GM21786 (cell line): ENCODE measurements around the gene NACC2.

Experiments used
- ATAC-seq: cut with Tn5 transposase; IDR thresholded peaks from one replicate; pipeline ENCODE4 v1.9.1; 2021; ENCODE audit not compliant: unreplicated experiment

Gene NACC2

GRCh38 chr9:136131629-136132511 lies 36.8 kb upstream of the NACC2 start:
- ATAC-seq: no peak

DNA sequence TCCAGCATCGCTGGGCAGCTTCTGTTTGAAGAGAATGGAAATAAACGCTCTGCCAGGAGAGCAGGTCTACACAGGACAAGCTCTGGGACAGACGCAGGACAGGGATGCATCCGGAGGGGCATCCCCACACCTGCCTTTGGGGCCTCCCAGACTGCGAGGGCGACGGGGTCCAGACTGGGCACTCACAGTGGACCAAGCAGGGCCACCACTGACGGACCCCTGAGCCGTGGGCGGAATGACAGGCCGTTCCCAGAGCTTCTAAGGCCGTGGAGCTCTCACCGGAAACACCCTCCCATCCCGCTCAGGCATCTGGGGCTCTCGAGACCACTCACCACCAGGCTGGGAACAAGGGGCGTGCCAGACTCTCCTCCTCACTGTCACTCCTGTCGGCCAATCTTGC lies 34.1 kb upstream of the NACC2 start:
- ATAC-seq: no peak

DNA sequence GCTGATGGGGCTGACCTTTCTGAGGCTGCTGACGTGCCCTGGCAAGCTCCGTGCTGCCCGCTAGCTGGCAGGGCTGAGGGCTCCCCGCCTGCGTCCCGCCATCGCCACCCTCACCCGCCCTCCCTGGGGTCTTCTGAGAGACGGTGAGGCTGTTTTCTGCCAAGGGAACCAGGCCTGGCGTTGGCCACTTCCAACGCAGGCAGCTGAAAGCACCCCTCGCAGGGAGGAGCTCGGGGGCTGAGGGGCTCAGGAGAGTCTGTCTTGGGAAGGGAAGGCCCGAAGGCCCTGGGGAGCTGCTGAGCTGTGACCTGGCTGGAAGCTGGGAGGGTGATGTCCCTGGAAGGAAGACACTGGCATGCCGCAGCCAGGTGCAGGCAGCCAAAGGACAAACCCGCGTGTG lies 33.3 kb upstream of the NACC2 start:
- ATAC-seq: no peak

DNA sequence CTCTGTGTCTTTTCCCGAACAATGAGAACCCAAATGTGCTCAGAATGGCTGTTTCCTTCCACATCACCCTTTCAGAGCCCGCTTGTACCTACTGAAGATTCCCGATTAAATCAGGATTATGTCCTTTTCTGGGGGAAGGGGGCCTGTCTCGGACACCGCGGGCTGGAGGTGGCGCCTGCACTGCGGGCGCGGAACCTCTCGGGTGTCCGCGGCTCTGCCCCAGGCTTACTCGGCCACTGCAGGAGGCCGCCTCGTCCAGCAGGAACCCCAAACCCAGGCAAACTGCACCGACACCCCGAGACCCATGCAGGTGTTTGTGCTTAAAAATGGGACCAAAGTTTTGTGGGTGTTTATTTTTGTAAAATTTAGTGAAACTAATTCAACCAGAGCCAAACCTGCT lies 32.2 kb upstream of the NACC2 start:
- ATAC-seq: no peak

DNA sequence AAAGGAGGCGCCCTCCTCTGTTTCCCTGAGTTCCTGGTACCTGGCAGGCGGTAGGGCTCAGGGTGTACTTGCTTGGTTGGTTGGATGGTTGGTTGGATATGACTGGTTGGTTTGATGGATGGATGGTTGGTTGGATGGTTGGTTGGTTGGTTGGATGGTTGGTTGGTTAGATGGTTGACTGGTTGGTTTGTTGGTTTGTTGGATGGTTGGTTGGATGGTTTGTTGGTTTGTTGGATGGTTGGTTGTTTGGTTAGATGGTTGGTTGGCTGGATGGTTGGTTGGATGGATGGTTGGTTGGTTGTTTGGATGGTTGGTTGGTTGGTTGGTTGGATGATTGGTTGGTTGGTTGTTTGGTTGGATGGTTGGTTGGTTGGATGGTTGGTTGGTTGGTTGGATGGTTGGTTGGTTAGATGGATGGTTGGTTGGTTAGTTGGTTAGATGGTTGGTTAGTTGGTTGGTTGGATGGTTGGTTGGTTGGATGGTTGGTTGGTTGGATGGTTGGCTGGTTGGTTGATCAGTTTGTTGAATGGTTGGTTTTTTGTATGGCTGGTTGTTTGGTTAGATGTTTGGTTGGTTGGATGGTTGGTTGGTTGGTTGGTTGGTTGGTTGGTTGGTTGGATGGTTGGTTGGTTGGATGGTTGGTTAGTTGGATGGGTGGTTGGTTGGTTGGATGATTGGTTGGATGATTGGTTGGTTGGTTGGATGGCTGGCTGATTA lies 30.0 kb upstream of the NACC2 start:
- ATAC-seq: no peak

DNA sequence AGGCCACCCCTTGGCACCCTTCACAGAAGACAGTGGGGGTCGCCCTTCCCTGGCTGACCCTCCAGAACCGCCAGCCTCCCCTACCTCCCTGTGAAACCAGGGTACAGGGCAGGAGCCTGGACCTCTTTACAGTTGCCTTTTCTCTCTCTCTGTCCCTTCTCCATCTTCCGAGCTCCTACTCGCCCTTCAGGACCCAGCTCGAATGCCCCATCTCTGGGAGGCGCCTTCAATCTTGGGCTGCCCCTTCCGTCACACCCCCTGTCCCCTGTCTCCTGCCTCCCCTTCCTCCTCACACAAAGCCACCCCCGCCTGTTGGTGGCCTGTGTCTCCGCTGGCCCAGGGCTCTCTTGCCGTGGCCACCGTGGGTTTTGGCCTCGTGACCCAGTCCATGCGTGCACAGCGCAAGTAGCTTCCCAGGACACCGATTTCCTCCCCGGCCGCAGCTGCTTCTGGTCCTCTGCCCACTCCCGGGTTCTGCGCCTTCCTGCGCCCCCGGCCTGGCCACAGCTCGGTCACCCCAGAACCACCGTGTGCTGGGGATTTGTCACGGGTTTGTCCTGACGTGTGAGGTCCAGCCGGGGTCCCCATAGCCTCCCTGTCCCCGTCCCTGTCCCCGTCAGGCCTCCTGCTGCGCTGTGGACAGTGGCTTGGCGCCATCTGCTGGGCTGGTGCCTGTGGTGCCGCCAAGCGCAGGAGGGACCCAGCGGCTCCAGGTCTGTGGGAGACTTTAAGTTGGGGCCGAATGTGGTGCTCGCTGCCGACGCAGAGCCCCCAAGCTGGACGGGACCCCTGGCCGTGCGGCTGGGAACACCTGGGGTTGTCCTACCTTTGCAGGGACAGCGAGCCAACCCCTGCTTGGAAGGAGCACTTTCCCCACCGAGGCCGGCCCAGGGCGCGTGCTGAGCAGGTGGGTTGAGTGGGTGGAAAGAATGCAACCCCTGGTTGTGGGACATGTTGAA lies 27.6 kb upstream of the NACC2 start:
- no peak for ATAC-seq

GRCh38 chr9:136121801-136122200 lies 26.7 kb upstream of the NACC2 start:
- ATAC-seq: no peak

GRCh38 chr9:136120438-136120844 lies 25.4 kb upstream of the NACC2 start:
- ATAC-seq: no peak

DNA sequence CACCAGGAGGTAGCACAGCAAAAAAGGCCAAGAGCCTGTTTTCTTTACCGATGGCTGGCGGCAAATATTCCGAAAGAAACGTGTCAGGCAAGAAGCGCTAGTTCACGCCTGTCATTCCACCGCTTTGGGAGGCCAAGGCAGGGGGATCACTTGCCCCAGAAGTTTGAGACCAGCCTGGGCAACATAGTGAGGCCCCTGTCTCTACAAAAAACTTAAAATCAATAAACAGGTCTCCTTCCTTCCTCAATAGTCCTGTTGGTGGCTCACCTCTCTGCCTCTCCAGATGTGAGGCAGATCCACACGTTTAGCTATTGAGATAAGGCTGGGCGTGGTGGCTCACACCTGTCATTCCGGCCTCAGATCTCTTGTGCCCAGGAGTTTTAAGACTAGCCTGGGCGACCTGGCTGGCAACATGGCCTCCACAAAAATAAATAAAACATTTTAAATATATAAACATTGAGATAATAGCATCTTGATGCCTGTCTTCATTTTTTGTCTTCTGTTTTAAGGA lies 24.8 kb upstream of the NACC2 start:
- ATAC-seq: no peak

DNA sequence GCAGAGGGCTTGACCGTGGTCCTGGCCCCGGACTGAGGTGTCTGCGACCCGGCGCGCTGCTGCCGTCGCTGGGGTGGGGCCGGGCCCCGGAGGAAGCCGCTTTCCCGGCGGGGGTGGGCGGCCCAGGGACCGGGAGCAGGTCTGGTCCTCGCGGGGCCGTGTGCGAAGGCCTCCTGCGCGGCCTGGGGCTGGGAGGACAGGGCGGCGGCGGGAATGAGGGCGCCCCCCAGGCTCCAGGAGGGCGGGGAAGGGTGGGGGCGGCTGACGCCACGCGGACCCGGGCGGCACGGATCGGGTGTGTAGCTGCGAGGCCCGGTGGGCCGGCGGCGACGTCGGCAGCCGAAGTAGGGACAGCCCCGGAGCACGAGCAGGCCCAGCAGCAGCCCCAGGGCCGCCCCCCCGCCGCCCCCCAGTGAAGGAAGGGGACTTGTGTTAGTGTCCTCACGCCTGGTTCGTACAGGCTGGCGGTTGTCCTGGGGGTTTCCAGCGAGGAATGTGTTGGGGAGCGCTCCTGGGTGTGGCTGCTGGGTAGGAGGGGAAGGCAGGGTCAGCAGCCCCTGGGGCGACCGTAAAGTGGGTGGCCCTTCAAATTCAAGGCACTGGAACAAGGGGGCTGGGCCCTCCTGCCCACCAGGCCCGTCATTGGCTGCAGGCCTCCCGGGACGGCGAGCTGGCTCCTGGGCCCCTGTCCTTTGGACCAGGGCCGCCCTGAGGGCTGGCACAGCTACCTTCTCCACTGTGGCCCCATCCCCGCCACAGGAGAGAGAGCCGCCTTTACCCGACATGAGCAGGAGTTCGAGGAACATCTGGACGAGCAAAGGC lies 24.2 kb upstream of the NACC2 start:
- ATAC-seq: peak; percentile 4

DNA sequence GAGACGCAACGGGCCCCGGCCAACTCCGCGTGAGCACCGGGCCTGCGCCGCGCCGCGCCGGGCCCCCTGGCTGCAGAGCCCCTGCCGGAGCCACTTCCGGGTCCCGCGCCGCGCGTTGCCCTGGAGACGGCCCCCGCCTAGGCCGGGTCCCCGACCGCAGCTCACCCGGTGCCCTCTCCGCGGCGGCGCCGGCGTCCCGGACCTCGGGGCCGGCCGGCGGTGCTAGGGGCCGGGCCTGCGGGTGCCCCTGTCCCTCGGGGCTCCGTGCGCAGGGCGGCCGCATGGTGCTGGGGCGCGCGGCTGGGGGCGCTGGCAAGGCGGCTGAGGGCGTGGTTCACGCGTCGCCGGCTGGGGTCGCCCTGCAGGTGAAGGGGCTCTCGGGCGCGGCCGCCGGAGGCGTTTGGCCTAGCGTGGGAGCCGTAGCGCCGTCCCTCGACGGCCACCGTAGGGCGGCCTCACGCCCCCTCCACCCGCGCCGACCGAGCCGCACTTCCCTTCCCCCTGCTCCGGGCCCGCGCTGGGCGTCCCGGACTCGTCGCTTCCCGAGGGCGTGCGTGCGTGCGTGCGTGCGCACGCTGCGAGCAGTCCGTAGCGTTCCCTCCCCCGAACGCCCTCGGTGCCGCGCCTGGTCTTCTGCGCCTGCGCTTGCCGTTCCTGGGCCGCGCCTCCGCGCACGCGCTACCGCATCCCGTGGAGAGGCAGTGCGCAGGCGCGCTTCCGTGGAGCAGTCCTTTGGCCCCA lies 23.4 kb upstream of the NACC2 start, which contains the start of gene TMEM250:
Gene TMEM250, minus strand, starts transcription at position 556 of the 741 bp plus-strand sequence. CDS start 1,975 bp downstream, outside the sequence.
- peak; percentile 65 for ATAC-seq

DNA sequence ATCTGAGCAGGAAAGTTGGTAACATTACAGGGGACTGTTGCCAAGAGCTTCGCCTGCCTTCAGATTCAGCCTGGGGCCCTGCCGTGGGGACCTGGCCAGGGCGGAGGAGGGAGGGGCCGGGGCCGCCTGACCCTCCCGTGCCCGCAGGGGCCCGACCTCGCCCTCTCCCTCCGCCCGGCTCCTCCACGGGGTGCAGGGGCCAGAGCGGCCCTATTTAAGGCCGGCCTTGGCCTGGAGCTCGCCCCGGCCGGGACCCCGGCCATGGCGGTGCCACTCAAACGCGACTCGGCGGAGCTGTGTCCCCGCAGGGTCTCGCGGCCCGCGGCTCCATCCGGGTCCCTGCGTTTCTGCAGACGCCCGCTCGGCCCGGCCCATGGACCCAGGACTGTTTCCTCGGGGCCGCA lies 22.8 kb upstream of the NACC2 start:
- no peak for ATAC-seq

GRCh38 chr9:136117291-136117915 lies 22.3 kb upstream of the NACC2 start:
- no peak for ATAC-seq

- no peak for ATAC-seq
These were observed 21.4 kb upstream of the NACC2 start for GRCh38 chr9:136116360-136117098.

DNA sequence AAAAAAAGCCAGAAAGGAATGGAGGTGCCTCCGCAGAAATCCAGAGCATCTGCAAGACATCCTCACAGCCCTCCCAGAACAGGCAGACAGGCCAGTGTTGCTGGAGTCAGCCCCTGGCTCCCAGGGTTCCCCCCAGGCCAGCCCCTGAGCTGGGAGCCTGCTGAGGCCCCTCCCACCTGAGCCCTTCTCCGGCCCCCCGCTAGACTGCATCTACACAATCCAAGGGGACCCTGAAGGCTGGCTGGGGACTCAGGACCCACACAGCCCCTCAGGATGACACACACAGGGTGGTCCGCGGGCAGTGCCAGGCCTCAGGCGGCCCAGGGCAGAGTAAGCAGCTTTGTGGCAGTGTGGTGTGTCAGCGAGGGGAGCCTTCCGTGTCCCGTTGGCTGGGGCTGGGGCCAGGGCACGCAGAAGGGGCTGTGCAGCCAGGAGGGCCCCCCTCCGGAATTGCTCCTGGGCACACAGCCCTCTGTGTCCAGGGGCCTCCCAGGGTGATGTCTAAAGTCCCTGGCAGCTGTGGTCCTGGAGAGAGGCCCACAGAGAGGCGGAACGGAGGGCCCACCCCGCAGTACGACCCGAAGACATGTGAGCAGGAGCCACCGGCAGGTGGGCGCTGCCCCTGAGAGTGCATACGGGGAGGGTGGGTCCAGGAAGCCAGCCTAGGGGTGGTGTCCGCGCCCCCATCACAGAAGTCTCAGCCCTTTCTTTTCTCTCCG lies 20.7 kb upstream of the NACC2 start:
- ATAC-seq: no peak

GRCh38 chr9:136115206-136115605 lies 20.1 kb upstream of the NACC2 start:
- ATAC-seq: no peak

GRCh38 chr9:136114610-136115009 lies 19.5 kb upstream of the NACC2 start:
- no peak for ATAC-seq
